Measurements from ENCODE around the gene RBPMS2. TPM values are rescaled to one million over a fixed set of nuclear protein-coding genes. Genes with fewer than 3 reads are reported as not detected.

RBPMS2 gene
- total RNA-seq, 4 donors from 2014 or later = 27.2 to 64.1 (median 45.4) TPM

- Histone ChIP-seq H3K27me3 (no peaks in the 10 kb centered on the region), H3K4me1 (peaks cover 92 to 99% (median 98%) of the 10 kb centered on the region in 4 donors), H3K36me3 (peaks cover 0 to 12% (median 8%) of the 10 kb centered on the region in 4 donors), H3K4me3 (no peak overlapping the region), H3K27ac (replicated peaks in 1 of 4) (peak overlapping the region; percentile 91 to 92 (median 92)), H3K9me3 (no peaks in the 10 kb centered on the region)
- 35% methylated on average over 3 of the region's 3 CpGs for WGBS
- no peak for TF ChIP-seq CTCF (IDR thresholded peaks at IDR 0.05)
- TF ChIP-seq POLR2A (IDR thresholded peaks at IDR 0.05; ENCODE audit: low read depth) = no peak
- TF ChIP-seq EP300 (IDR thresholded peaks at IDR 0.05) = no peak
- no peak for TF ChIP-seq POLR2AphosphoS5 (IDR thresholded peaks at IDR 0.05)
- intact Hi-C loops (cut with DNase I) = no loop called here
- DNase-seq (ENCODE audit: extremely low spot score) = no peak
These were observed 77.4 kb downstream of the RBPMS2 start for GRCh38 chr15:64697911-64698369.

- Histone ChIP-seq H3K27ac (replicated peaks in 1 of 4) (peak overlapping the region; percentile 49 to 92 (median 88)), H3K36me3 (peaks cover 0 to 18% (median 12%) of the 10 kb centered on the region in 4 donors), H3K27me3 (no peaks in the 10 kb centered on the region), H3K9me3 (no peaks in the 10 kb centered on the region), H3K4me3 (no peak overlapping the region), H3K4me1 (peaks cover 98 to 100% (median 100%) of the 10 kb centered on the region in 4 donors)
- no peak for DNase-seq (ENCODE audit: extremely low spot score)
- WGBS = 58% methylated on average over 3 of the region's 3 CpGs
- TF ChIP-seq POLR2AphosphoS5 (IDR thresholded peaks at IDR 0.05) (no peak), EP300 (IDR thresholded peaks at IDR 0.05) (no peak), CTCF (IDR thresholded peaks at IDR 0.05) (no peak), POLR2A (IDR thresholded peaks at IDR 0.05; ENCODE audit: low read depth) (no peak)
- intact Hi-C loops (cut with DNase I) = no loop called here
These were observed 78.9 kb downstream of the RBPMS2 start for GRCh38 chr15:64696481-64696880.

GRCh38 chr15:64695561-64695992 lies 79.8 kb downstream of the RBPMS2 start:
- H3K4me3 ChIP-seq = no peak overlapping the region
- TF ChIP-seq CTCF (IDR thresholded peaks at IDR 0.05) = no peak
- no peak for TF ChIP-seq POLR2AphosphoS5 (IDR thresholded peaks at IDR 0.05)
- TF ChIP-seq POLR2A (IDR thresholded peaks at IDR 0.05; ENCODE audit: low read depth) = no peak
- intact Hi-C loops (cut with DNase I) = no loop called here
- no peak for DNase-seq (ENCODE audit: extremely low spot score)
- peaks cover 0 to 27% (median 20%) of the 10 kb centered on the region in 4 donors for H3K36me3 ChIP-seq
- H3K27ac ChIP-seq (replicated peaks in 1 of 4) = peak overlapping the region; percentile 60 to 92 (median 88)
- H3K4me1 ChIP-seq = peaks cover 98 to 100% (median 100%) of the 10 kb centered on the region in 4 donors
- 34% methylated on average over 6 of the region's 6 CpGs for WGBS
- H3K27me3 ChIP-seq = no peaks in the 10 kb centered on the region
- no peaks in the 10 kb centered on the region for H3K9me3 ChIP-seq

- no peaks in the 10 kb centered on the region for H3K27me3 ChIP-seq
- intact Hi-C loops (cut with DNase I) = no loop called here
- DNase-seq (ENCODE audit: extremely low spot score) = no peak
- H3K4me3 ChIP-seq = no peak overlapping the region
- 42% methylated on average over 2 of the region's 2 CpGs for WGBS
- no peaks in the 10 kb centered on the region for H3K9me3 ChIP-seq
- peak overlapping the region; percentile 60 to 92 (median 88) for H3K27ac ChIP-seq (replicated peaks in 1 of 4)
- peaks cover 98 to 100% (median 100%) of the 10 kb centered on the region in 4 donors for H3K4me1 ChIP-seq
- no peak for TF ChIP-seq POLR2A (IDR thresholded peaks at IDR 0.05; ENCODE audit: low read depth)
- TF ChIP-seq POLR2AphosphoS5 (IDR thresholded peaks at IDR 0.05) = no peak
- no peak for TF ChIP-seq EP300 (IDR thresholded peaks at IDR 0.05)
- TF ChIP-seq CTCF (IDR thresholded peaks at IDR 0.05) = no peak
- H3K36me3 ChIP-seq = peaks cover 0 to 35% (median 28%) of the 10 kb centered on the region in 4 donors
These were observed 80.6 kb downstream of the RBPMS2 start for GRCh38 chr15:64694816-64695215.

GRCh38 chr15:64693134-64693533 lies 82.3 kb downstream of the RBPMS2 start:
- Histone ChIP-seq H3K4me1 (peaks cover 93 to 97% (median 96%) of the 10 kb centered on the region in 4 donors), H3K4me3 (no peak overlapping the region), H3K27ac (replicated peaks in 1 of 4) (peak overlapping the region; percentile 60 to 92 (median 88)), H3K27me3 (no peaks in the 10 kb centered on the region), H3K9me3 (no peaks in the 10 kb centered on the region), H3K36me3 (peaks cover 13 to 51% (median 44%) of the 10 kb centered on the region in 4 donors)
- no peak for DNase-seq (ENCODE audit: extremely low spot score)
- TF ChIP-seq CTCF (IDR thresholded peaks at IDR 0.05) (no peak), POLR2AphosphoS5 (IDR thresholded peaks at IDR 0.05) (peak; percentile 76 to 85)
- intact Hi-C loops (cut with DNase I) = no loop called here
- 17% methylated on average over 5 of the region's 5 CpGs for WGBS

Data from esophagus muscularis mucosa (tissue), 4 donors.